ENCODE data around the gene RNF126.

DNA sequence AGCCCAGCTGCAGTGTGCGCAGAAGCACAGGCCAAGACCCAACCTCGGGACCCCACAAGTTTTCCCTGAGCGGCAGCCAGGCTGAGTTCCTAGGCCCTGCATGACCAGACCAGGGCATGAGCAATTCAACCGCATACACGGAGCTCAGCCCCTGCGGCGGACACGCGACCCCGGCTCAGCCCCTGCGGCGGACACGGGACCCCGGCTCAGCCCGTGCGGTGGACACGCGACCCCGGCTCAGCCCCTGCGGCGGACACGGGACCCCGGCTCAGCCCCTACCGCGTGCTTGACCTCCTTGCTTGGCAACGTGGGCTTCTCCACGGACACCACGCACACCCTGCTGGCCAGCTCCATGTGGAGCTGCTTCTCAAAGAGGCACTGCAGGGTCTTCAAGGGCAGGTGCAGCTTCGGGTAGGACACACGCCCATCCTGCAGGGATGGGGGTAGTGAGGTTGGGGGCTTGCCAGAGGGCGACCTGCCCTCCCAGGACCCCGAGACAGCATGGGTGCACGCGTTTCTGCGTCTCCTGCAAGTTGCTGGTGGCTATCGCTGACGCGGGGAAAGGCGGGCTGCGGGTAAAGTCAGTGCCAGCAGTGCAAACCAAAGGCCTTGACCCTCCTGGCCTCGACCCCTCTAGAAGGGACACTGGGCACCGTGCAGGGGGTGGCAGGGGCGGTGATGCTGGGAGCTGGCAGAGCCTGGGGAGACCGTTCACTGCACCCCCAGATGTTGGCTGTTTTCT is 39.7 kb downstream of the RNF126 start:
- no peak for TF ChIP-seq EZH2phosphoT487 (IDR thresholded peaks at IDR 0.05; ENCODE audit: low read depth)
- TF ChIP-seq, protein P1, sequence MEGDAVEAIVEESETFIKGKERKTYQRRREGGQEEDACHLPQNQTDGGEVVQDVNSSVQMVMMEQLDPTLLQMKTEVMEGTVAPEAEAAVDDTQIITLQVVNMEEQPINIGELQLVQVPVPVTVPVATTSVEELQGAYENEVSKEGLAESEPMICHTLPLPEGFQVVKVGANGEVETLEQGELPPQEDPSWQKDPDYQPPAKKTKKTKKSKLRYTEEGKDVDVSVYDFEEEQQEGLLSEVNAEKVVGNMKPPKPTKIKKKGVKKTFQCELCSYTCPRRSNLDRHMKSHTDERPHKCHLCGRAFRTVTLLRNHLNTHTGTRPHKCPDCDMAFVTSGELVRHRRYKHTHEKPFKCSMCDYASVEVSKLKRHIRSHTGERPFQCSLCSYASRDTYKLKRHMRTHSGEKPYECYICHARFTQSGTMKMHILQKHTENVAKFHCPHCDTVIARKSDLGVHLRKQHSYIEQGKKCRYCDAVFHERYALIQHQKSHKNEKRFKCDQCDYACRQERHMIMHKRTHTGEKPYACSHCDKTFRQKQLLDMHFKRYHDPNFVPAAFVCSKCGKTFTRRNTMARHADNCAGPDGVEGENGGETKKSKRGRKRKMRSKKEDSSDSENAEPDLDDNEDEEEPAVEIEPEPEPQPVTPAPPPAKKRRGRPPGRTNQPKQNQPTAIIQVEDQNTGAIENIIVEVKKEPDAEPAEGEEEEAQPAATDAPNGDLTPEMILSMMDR (IDR thresholded peaks at IDR 0.05; ENCODE audit: low read depth, low read length) = no peak
